ENCODE measurements around the gene CHD9.
"Not testable (repeated sequence)": the region's sequence is repeated elsewhere in the genome, so short reads cannot be mapped to it uniquely, and the experiment has no call there.

The CHD9 gene

GRCh38 chr16:53135329-53135728, 80.5 kb downstream of the CHD9 start:
- no peak for DNase-seq

- no peak for DNase-seq
Measured at GRCh38 chr16:53142823-53143568, 88.2 kb downstream of the CHD9 start.

GRCh38 chr16:53147500-53148065, 92.8 kb downstream of the CHD9 start:
- no peak for DNase-seq

GRCh38 chr16:53150769-53151168, 96.0 kb downstream of the CHD9 start:
- DNase-seq: no peak

- no peak for DNase-seq
Measured at GRCh38 chr16:53152329-53152728, 97.5 kb downstream of the CHD9 start.

GRCh38 chr16:53153130-53153529, 98.3 kb downstream of the CHD9 start:
- no peak for DNase-seq

GRCh38 chr16:53154513-53154912, 99.7 kb downstream of the CHD9 start:
- DNase-seq: no peak

- DNase-seq: no peak
Measured at GRCh38 chr16:53156516-53156915, 101.7 kb downstream of the CHD9 start.

GRCh38 chr16:53159781-53160436, 105.1 kb downstream of the CHD9 start:
- DNase-seq: no peak

- no peak for DNase-seq
Measured at GRCh38 chr16:53166099-53166498, 111.3 kb downstream of the CHD9 start.

- DNase-seq: no peak
Measured at GRCh38 chr16:53168744-53169143, 114.0 kb downstream of the CHD9 start.

- no peak for DNase-seq
Measured at GRCh38 chr16:53172517-53172916, 117.7 kb downstream of the CHD9 start.

- no peak for DNase-seq
Measured at GRCh38 chr16:53175118-53175517, 120.3 kb downstream of the CHD9 start.

GRCh38 chr16:53176434-53176833, 121.6 kb downstream of the CHD9 start:
- no peak for DNase-seq

GRCh38 chr16:53183442-53183841, 128.7 kb downstream of the CHD9 start:
- DNase-seq: no peak

- DNase-seq: not testable (repeated sequence)
Measured at GRCh38 chr16:53185741-53186140, 130.9 kb downstream of the CHD9 start.

GRCh38 chr16:53187775-53188174, 133.0 kb downstream of the CHD9 start:
- no peak for DNase-seq

- DNase-seq: no peak
Measured at GRCh38 chr16:53191413-53191812, 136.6 kb downstream of the CHD9 start.

- no peak for DNase-seq
Measured at GRCh38 chr16:53198933-53199332, 144.1 kb downstream of the CHD9 start.

- DNase-seq: no peak
Measured at GRCh38 chr16:53201900-53202299, 147.1 kb downstream of the CHD9 start.

- DNase-seq: no peak
Measured at GRCh38 chr16:53202398-53202797, 147.6 kb downstream of the CHD9 start.

- DNase-seq: no peak
Measured at GRCh38 chr16:53207810-53208752, 153.3 kb downstream of the CHD9 start.

- DNase-seq: no peak
Measured at GRCh38 chr16:53209429-53209828, 154.6 kb downstream of the CHD9 start.
